ENCODE results near the gene ZNF750.

DNA sequence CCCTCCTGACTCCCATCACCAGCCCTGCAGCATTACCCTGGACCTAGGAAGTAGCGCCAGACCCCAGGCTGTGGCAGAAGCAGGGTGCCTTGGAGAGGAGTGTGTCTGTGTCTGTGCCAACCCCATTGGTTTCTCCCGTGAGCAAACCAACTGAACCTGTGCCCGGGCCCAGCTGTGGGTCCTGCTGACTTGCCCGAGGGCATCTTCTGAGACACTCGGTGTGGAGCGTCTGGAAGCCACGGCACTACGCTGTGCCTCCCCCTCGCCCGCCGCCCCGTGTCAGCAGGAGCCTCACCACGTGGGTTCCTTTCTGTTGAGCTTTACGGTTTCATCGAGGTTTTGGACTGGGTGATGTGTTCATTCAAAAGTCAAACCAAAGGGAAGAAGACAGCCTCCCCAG lies 27.8 kb downstream of the ZNF750 start:
- TF ChIP-seq POLR2A (IDR thresholded peaks at IDR 0.05; ENCODE audit: low read length) (no peak), GATA1 (IDR thresholded peaks at IDR 0.05; ENCODE audit: low read depth, low read length) (no peak)
